ENCODE data around the gene CNTFR.

Gene CNTFR

GRCh38 chr9:34579104-34579807 lies 10.3 kb downstream of the CNTFR start:
- Histone ChIP-seq H3K9me3 (replicated peaks in 1 of 11) (no peaks in the 10 kb centered on the region), H3K27me3 (peaks cover 66 to 90% (median 84%) of the 10 kb centered on the region in 11 experiments), H3K27ac (no peak overlapping the region), H3K9ac (no peak overlapping the region), H3K4me1 (peaks cover 0 to 5% (median under 1%) of the 10 kb centered on the region in 10 experiments; a peak in 4 of 20 replicates), H3K4me3 (no peak overlapping the region), H4K20me1 (peaks cover 0 to 56% (median 20%) of the 10 kb centered on the region in 11 experiments; a peak in 13 of 22 replicates), H3K36me3 (no peaks in the 10 kb centered on the region), H3K4me2 (no peak overlapping the region)
- TF ChIP-seq Cebpa-rat (IDR thresholded peaks at IDR 0.05): no peak

- Histone ChIP-seq H3K4me2 (0 out of 22 replicates have a peak overlapping the region, but pooled peaks of 1 of the 11 experiments have one; percentile 0), H3K4me1 (peaks cover 0 to 5% (median 0%) of the 10 kb centered on the region in 10 experiments; a peak in 3 of 20 replicates), H3K9ac (no peak overlapping the region), H4K20me1 (peaks cover 0 to 59% (median 20%) of the 10 kb centered on the region in 11 experiments; a peak in 13 of 22 replicates), H3K36me3 (no peaks in the 10 kb centered on the region), H3K9me3 (replicated peaks in 1 of 11) (no peaks in the 10 kb centered on the region), H3K27me3 (peaks cover 66 to 94% (median 85%) of the 10 kb centered on the region in 11 experiments), H3K4me3 (no peak overlapping the region), H3K27ac (no peak overlapping the region)
- TF ChIP-seq Cebpa-rat (IDR thresholded peaks at IDR 0.05): no peak
Measured at GRCh38 chr9:34578241-34579103, 11.1 kb downstream of the CNTFR start.

GRCh38 chr9:34577400-34578240 lies 11.9 kb downstream of the CNTFR start:
- no peaks in the 10 kb centered on the region for H3K9me3 ChIP-seq (replicated peaks in 1 of 11)
- TF ChIP-seq Cebpa-rat (IDR thresholded peaks at IDR 0.05): no peak
- no peak overlapping the region for H3K4me3 ChIP-seq
- H3K4me1 ChIP-seq: peaks cover 0 to 5% (median 0%) of the 10 kb centered on the region in 10 experiments; a peak in 3 of 20 replicates
- H3K27me3 ChIP-seq: peaks cover 66 to 93% (median 82%) of the 10 kb centered on the region in 11 experiments
- H3K36me3 ChIP-seq: no peaks in the 10 kb centered on the region
- H3K27ac ChIP-seq: no peak overlapping the region
- peaks cover 0 to 59% (median 20%) of the 10 kb centered on the region in 11 experiments; a peak in 13 of 22 replicates for H4K20me1 ChIP-seq
- no peak overlapping the region for H3K9ac ChIP-seq
- H3K4me2 ChIP-seq: 0 out of 22 replicates have a peak overlapping the region, but pooled peaks of 1 of the 11 experiments have one; percentile 0

GRCh38 chr9:34576597-34577399 lies 12.7 kb downstream of the CNTFR start:
- Histone ChIP-seq H3K27ac (no peak overlapping the region), H3K27me3 (peaks cover 66 to 85% (median 76%) of the 10 kb centered on the region in 11 experiments), H3K9ac (no peak overlapping the region), H3K4me2 (no peak overlapping the region), H3K9me3 (replicated peaks in 1 of 11) (no peaks in the 10 kb centered on the region), H3K36me3 (no peaks in the 10 kb centered on the region), H3K4me1 (peaks cover 0 to 7% (median 3%) of the 10 kb centered on the region in 10 experiments; a peak in 7 of 20 replicates), H4K20me1 (peaks cover 0 to 59% (median 20%) of the 10 kb centered on the region in 11 experiments; a peak in 13 of 22 replicates), H3K4me3 (no peak overlapping the region)
- TF ChIP-seq Cebpa-rat (IDR thresholded peaks at IDR 0.05): no peak

- H3K4me1 ChIP-seq: peaks cover 0 to 13% (median 3%) of the 10 kb centered on the region in 10 experiments; a peak in 7 of 20 replicates
- H3K9me3 ChIP-seq (replicated peaks in 1 of 11): no peaks in the 10 kb centered on the region
- H4K20me1 ChIP-seq: peaks cover 0 to 59% (median 20%) of the 10 kb centered on the region in 11 experiments; a peak in 13 of 22 replicates
- no peak overlapping the region for H3K9ac ChIP-seq
- no peak overlapping the region for H3K4me3 ChIP-seq
- H3K4me2 ChIP-seq: peak overlapping the region in 1 of 11 experiments; percentile 12; a peak in 1 of 22 replicates
- no peak overlapping the region for H3K27ac ChIP-seq
- H3K27me3 ChIP-seq: peaks cover 62 to 78% (median 69%) of the 10 kb centered on the region in 11 experiments
- no peak for TF ChIP-seq Cebpa-rat (IDR thresholded peaks at IDR 0.05)
- H3K36me3 ChIP-seq: no peaks in the 10 kb centered on the region
Measured at GRCh38 chr9:34575862-34576596, 13.5 kb downstream of the CNTFR start.

- peaks cover 0 to 13% (median 3%) of the 10 kb centered on the region in 10 experiments; a peak in 7 of 20 replicates for H3K4me1 ChIP-seq
- H3K4me3 ChIP-seq: no peak overlapping the region
- peaks cover 0 to 51% (median 20%) of the 10 kb centered on the region in 11 experiments; a peak in 13 of 22 replicates for H4K20me1 ChIP-seq
- H3K9me3 ChIP-seq (replicated peaks in 1 of 11): no peaks in the 10 kb centered on the region
- H3K27ac ChIP-seq: no peak overlapping the region
- TF ChIP-seq Cebpa-rat (IDR thresholded peaks at IDR 0.05): no peak
- H3K27me3 ChIP-seq: peaks cover 54 to 70% (median 61%) of the 10 kb centered on the region in 11 experiments
- no peaks in the 10 kb centered on the region for H3K36me3 ChIP-seq
- 0 out of 22 replicates have a peak overlapping the region, but pooled peaks of 2 of the 11 experiments have one; percentile 11 to 12 for H3K4me2 ChIP-seq
- no peak overlapping the region for H3K9ac ChIP-seq
Measured at GRCh38 chr9:34575241-34575640, 14.3 kb downstream of the CNTFR start.

- TF ChIP-seq Cebpa-rat (IDR thresholded peaks at IDR 0.05): no peak
- Histone ChIP-seq H3K4me3 (no peak overlapping the region), H3K36me3 (no peaks in the 10 kb centered on the region), H3K9me3 (replicated peaks in 1 of 11) (no peaks in the 10 kb centered on the region), H3K9ac (no peak overlapping the region), H3K4me1 (peaks cover 0 to 13% (median 3%) of the 10 kb centered on the region in 10 experiments; a peak in 7 of 20 replicates), H3K27me3 (peaks cover 47 to 63% (median 54%) of the 10 kb centered on the region in 11 experiments), H3K27ac (no peak overlapping the region), H3K4me2 (0 out of 22 replicates have a peak overlapping the region, but pooled peaks of 1 of the 11 experiments have one; percentile 12), H4K20me1 (peaks cover 0 to 44% (median 15%) of the 10 kb centered on the region in 11 experiments; a peak in 12 of 22 replicates)
Measured at GRCh38 chr9:34574571-34574970, 15.0 kb downstream of the CNTFR start.

Measured in BLaER1 treated with 17β-estradiol and CSF1 and Interleukin-3, amounts not matched to agents 10 nM and 100 nM (cell line).